A673 (cell line): ENCODE measurements around the gene TNFSF12. TPM values are rescaled to one million over a fixed set of nuclear protein-coding genes. Genes with fewer than 3 reads are reported as not detected.

Source experiments
- BruUV-seq: library from RNA; stranded (reverse); fragments of 400-500 nt; replicated peaks from 2 replicates; lab custom pipeline; 2021; lab: Mats Ljungman, UMichigan
- CTCF ChIA-PET: fragments of 300-600 bp; sonication (Branson Sonifier 250); formaldehyde crosslinking; loops from one replicate; lab custom pipeline; 2022; ENCODE audit warnings: antibody characterized with exemption; lab: Charles Lee
- POLR2A ChIA-PET: fragments of 300-600 bp; sonication (Branson Sonifier 250); formaldehyde crosslinking; loops from one replicate; lab custom pipeline; 2022; ENCODE audit warnings: antibody characterized with exemption; ENCODE audit not compliant: low non-redundant PET; lab: Charles Lee
- DNase-seq: peaks from one replicate; pipeline ENCODE4 v3.0.0-alpha.2; 2015; ENCODE audit warnings: low spot score
- H3K27ac ChIP-seq: fragments of 200-600 bp; sonication (generic); 2 replicates; pipeline ENCODE4 v1.5.1; 2016; ENCODE audit warnings: mixed run types, low read depth, mild to moderate bottlenecking, mixed read lengths, antibody characterized with exemption, low read length; ENCODE audit not compliant: poor library complexity, severe bottlenecking
- H3K27me3 ChIP-seq: fragments of 200-600 bp; sonication (generic); replicated peaks from 2 replicates; pipeline ENCODE4 v1.6.1; 2017; ENCODE audit warnings: mixed run types, low read depth, mild to moderate bottlenecking, mixed read lengths, antibody characterized with exemption, low read length; ENCODE audit not compliant: insufficient read depth, poor library complexity
- H3K36me3 ChIP-seq: fragments of 200-600 bp; sonication (generic); 2 replicates; pipeline ENCODE4 v1.6.1; 2016; ENCODE audit warnings: mixed run types, mild to moderate bottlenecking, mixed read lengths, antibody characterized with exemption, low read length; ENCODE audit not compliant: insufficient read depth, poor library complexity, severe bottlenecking
- H3K4me1 ChIP-seq: fragments of 200-600 bp; sonication (generic); 2 replicates; pipeline ENCODE4 v1.6.1; 2017; ENCODE audit warnings: mixed run types, mild to moderate bottlenecking, mixed read lengths, antibody characterized with exemption, low read length; ENCODE audit not compliant: insufficient read depth, poor library complexity, severe bottlenecking
- H3K4me3 ChIP-seq: fragments of 200-600 bp; sonication (generic); 2 replicates; pipeline ENCODE4 v1.5.1; 2016; ENCODE audit warnings: low read depth, mixed run types, mild to moderate bottlenecking, mixed read lengths, low read length; ENCODE audit not compliant: poor library complexity, severe bottlenecking
- H3K9me3 ChIP-seq: fragments of 200-600 bp; sonication (generic); 2 replicates; pipeline ENCODE4 v1.6.1; 2016; ENCODE audit warnings: mixed run types, low read depth, mild to moderate bottlenecking, mixed read lengths, antibody characterized with exemption, low read length; ENCODE audit not compliant: poor library complexity, severe bottlenecking
- CTCF ChIP-seq: fragments of 300-800, 200-600 bp; sonication (generic); conservative IDR thresholded peaks from 2 replicates; pipeline ENCODE4 v1.5.1; 2017; ENCODE audit warnings: low read depth, mild to moderate bottlenecking, antibody characterized with exemption, low read length, moderate library complexity, mixed read lengths
- EZH2 ChIP-seq: fragments of 200-600 bp; sonication (generic); IDR thresholded peaks from 2 replicates; pipeline ENCODE4 v1.6.1; 2017; ENCODE audit warnings: borderline replicate concordance, low read depth, mild to moderate bottlenecking, mixed read lengths, antibody characterized with exemption, low read length; ENCODE audit not compliant: poor library complexity, severe bottlenecking
- intact Hi-C: fragments of 100-400 bp; cut with micrococcal nuclease; formaldehyde crosslinking; loops from one replicate; pipeline ENCODE4 v1.10.0; 2022; ENCODE audit not compliant: unreplicated experiment
- total RNA-seq: library from RNA; stranded (reverse); gene quantifications from 2 replicates; pipeline ENCODE4 v1.2.3, GENCODE V29; 2021

Gene TNFSF12
- total RNA-seq, 1 experiment from 2014 or later: 0.75 TPM

DNA sequence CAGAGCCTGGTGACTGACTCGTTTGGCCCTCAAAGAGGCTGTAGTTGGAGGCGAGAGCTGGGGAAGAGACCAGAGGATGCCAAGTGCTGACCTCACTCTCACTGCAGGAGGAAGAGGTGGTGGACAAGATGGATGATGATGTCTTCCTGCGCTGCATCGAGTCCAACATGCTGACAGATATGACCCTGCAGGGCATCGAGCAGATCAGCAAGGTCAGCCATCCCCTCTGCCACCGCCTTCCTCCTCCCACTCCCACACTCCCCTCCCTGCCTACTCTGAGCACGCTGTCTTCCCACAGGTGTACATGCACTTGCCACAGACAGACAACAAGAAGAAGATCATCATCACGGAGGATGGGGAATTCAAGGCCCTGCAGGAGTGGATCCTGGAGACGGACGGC is 37.8 kb upstream of the TNFSF12 start:
- Histone ChIP-seq H3K4me3 (no peak overlapping the region), H3K27ac (no peak overlapping the region), H3K36me3 (peaks cover 88% of the 10 kb centered on the region), H3K4me1 (peaks cover 6% of the 10 kb centered on the region), H3K27me3 (no peaks in the 10 kb centered on the region), H3K9me3 (no peaks in the 10 kb centered on the region)
- CTCF ChIA-PET: no interaction called here
- BruUV-seq: no TSS peak
- POLR2A ChIA-PET: no interaction called here
- TF ChIP-seq CTCF (no peak), EZH2 (no peak)
- no peak for DNase-seq
- intact Hi-C loops: no loop called here

DNA sequence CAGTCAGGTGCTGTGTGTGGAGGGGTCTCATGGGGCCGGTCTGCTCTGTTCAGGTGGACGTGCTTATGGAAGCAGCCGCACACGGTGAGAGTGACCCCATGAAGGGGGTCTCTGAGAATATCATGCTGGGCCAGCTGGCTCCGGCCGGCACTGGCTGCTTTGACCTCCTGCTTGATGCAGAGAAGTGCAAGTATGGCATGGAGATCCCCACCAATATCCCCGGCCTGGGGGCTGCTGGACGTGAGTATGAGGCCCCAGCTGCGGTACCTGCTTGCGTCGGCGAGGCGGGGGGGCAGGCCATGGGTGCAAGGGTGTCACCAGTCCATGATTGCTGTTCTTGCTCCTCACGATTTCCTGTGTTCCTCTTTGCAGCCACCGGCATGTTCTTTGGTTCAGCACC is 36.8 kb upstream of the TNFSF12 start:
- intact Hi-C loops: no loop called here
- ChIA-PET CTCF (interaction anchor here (1.5 kb wide), 1 partner anchor 9 kb away, joined by 3 read pairs; no protein-coding TSS in a partner anchor), POLR2A (no interaction called here)
- Histone ChIP-seq H3K4me3 (no peak overlapping the region), H3K9me3 (no peaks in the 10 kb centered on the region), H3K36me3 (peaks cover 78% of the 10 kb centered on the region), H3K4me1 (peaks cover 6% of the 10 kb centered on the region), H3K27me3 (no peaks in the 10 kb centered on the region), H3K27ac (no peak overlapping the region)
- TF ChIP-seq EZH2 (no peak), CTCF (no peak)
- no peak for DNase-seq
- no TSS peak for BruUV-seq

DNA sequence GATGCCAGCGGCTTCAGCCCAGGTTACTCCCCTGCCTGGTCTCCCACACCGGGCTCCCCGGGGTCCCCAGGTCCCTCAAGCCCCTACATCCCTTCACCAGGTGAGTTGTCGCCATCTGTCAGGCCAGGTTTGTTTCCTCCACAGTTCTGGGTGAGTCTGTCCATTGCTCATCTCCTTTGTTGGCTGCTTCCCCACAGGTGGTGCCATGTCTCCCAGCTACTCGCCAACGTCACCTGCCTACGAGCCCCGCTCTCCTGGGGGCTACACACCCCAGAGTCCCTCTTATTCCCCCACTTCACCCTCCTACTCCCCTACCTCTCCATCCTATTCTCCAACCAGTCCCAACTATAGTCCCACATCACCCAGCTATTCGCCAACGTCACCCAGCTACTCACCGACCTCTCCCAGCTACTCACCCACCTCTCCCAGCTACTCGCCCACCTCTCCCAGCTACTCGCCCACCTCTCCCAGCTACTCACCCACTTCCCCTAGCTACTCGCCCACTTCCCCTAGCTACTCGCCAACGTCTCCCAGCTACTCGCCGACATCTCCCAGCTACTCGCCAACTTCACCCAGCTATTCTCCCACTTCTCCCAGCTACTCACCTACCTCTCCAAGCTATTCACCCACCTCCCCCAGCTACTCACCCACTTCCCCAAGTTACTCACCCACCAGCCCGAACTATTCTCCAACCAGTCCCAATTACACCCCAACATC is 35.9 kb upstream of the TNFSF12 start:
- BruUV-seq: no TSS peak
- CTCF ChIA-PET: interaction anchor here (1.5 to 2.9 kb wide), 2 partner anchors 10 to 48 kb away, joined by 3 to 32 read pairs; no protein-coding TSS in a partner anchor
- Histone ChIP-seq H3K4me1 (peaks cover 6% of the 10 kb centered on the region), H3K27me3 (no peaks in the 10 kb centered on the region), H3K9me3 (no peaks in the 10 kb centered on the region), H3K4me3 (no peak overlapping the region), H3K27ac (no peak overlapping the region), H3K36me3 (peaks cover 71% of the 10 kb centered on the region)
- POLR2A ChIA-PET: interaction anchor here (0.6 to 0.9 kb wide), 2 partner anchors 24 to 176 kb away, joined by 9 to 14 read pairs; no protein-coding TSS in a partner anchor
- DNase-seq: no peak
- no peak for TF ChIP-seq EZH2
- TF ChIP-seq CTCF: no peak
- intact Hi-C loops: no loop called here
